Measurements from ENCODE around the gene CPED1.
"Not testable (repeated sequence)": the region's sequence is repeated elsewhere in the genome, so short reads cannot be mapped to it uniquely, and the experiment has no call there.

CPED1 gene

GRCh38 chr7:121157885-121158590, 169.5 kb downstream of the CPED1 start:
- FAIRE-seq = no peak

GRCh38 chr7:121158665-121159064, 170.2 kb downstream of the CPED1 start:
- FAIRE-seq = no peak

- no peak for FAIRE-seq
Measured at GRCh38 chr7:121159553-121159952, 171.0 kb downstream of the CPED1 start.

GRCh38 chr7:121160150-121161008, 171.9 kb downstream of the CPED1 start:
- FAIRE-seq = no peak

GRCh38 chr7:121163699-121164098, 175.2 kb downstream of the CPED1 start:
- no peak for FAIRE-seq

- no peak for FAIRE-seq
Measured at GRCh38 chr7:121164247-121164646, 175.7 kb downstream of the CPED1 start.

- FAIRE-seq = no peak
Measured at GRCh38 chr7:121166916-121167315, 178.4 kb downstream of the CPED1 start.

GRCh38 chr7:121167971-121168370, 179.5 kb downstream of the CPED1 start:
- no peak for FAIRE-seq

GRCh38 chr7:121169469-121169868, 181.0 kb downstream of the CPED1 start:
- FAIRE-seq = no peak

- no peak for FAIRE-seq
Measured at GRCh38 chr7:121172484-121172883, 184.0 kb downstream of the CPED1 start.

- no peak for FAIRE-seq
Measured at GRCh38 chr7:121175826-121176225, 187.3 kb downstream of the CPED1 start.

- FAIRE-seq = no peak
Measured at GRCh38 chr7:121178452-121178851, 189.9 kb downstream of the CPED1 start.

- FAIRE-seq = no peak
Measured at GRCh38 chr7:121178869-121179497, 190.5 kb downstream of the CPED1 start.

GRCh38 chr7:121180436-121181063, 192.0 kb downstream of the CPED1 start:
- no peak for FAIRE-seq

- peak; percentile 8 for FAIRE-seq
Measured at GRCh38 chr7:121181357-121181756, 192.8 kb downstream of the CPED1 start.

- no peak for FAIRE-seq
Measured at GRCh38 chr7:121182281-121182680, 193.8 kb downstream of the CPED1 start.

- FAIRE-seq = no peak
Measured at GRCh38 chr7:121182902-121183301, 194.4 kb downstream of the CPED1 start.

GRCh38 chr7:121183883-121184282, 195.4 kb downstream of the CPED1 start:
- FAIRE-seq = not testable (repeated sequence)

GRCh38 chr7:121186746-121187145, 198.2 kb downstream of the CPED1 start:
- FAIRE-seq = no peak

GRCh38 chr7:121187222-121187621, 198.7 kb downstream of the CPED1 start:
- FAIRE-seq = no peak

- peak; percentile 67 for FAIRE-seq
Measured at GRCh38 chr7:121187676-121188075, 199.2 kb downstream of the CPED1 start.

GRCh38 chr7:121192834-121193233, 204.3 kb downstream of the CPED1 start:
- no peak for FAIRE-seq

GRCh38 chr7:121195010-121195409, 206.5 kb downstream of the CPED1 start:
- no peak for FAIRE-seq
